SW 1271 (cell line): Measurements from ENCODE around the gene ZFY.

Source experiments
- DNase-seq, 2 experiments: peaks; one replicate each; lab custom pipeline; 2025; lab: John Stamatoyannopoulos, UW

ZFY gene

DNA sequence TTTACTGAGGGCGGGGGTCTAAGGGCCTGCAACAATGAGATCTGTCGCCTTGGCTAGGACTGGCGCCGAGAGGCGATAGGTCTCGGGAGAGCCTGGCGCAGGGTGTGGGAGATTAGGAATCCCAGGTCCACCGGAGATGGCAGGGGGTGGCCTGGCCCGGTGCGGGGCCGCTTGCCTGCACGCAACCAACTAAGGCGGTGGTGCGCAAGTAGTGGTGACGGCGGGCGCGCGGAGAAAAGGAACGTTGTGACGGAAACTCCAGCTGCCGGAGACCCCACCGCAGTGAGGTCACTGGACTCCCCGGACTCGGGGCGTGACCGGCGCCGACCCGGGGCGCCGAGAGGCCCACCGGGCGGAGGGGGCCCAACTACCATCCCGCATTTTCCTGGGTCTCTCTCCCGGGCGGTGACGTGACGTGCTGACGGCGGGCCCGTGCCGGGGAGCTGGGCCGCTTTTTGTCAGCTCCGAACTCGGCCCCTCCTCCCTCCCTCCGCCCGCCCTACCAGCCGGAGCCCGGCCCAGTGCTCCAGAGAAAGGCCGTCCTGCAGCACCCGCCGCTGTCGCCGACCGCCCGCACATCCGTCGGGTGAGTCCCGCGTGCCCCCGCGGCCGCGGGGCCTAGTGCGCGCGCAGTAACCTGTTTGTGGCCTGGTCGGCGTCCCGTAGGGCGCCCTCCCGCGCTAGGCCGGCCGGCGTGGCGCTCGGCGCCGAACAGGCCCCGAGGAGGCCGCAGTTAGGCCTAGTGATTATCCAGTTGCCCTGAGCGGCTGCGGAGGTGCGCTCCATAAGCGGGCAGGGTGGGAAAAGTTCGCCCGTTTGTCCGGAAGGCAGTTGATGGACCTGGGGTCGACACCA, at the start of gene ZFY:
Gene ZFY (plus strand): TSS at position 521 of the 855 bp plus-strand sequence. CDS start 18,556 bp downstream, outside the sequence.
- no peak for DNase-seq

GRCh38 chrY:2885880-2886279, 49.3 kb upstream of the ZFY start:
- no peak for DNase-seq

DNA sequence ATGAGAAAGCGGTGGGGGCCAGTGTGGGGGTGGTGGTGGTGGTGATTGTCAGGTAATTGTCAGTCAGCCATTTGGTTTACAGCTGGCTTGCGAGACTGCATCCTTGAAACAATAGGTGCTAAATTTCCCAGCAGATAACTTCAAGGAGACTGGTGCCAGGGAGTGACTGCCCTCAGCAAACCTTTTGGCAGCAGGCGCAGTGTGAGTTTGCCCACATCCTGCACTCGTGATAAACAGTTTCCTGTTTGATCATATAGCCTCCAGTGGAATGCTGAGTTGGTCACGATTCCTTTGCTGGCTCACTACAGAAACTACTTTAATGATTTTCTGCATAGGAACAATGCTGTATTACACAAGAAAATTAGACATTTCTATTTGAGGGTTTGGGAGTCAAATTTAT, 47.8 kb upstream of the ZFY start:
- DNase-seq = no peak

GRCh38 chrY:2887955-2888354, 47.2 kb upstream of the ZFY start:
- no peak for DNase-seq

DNA sequence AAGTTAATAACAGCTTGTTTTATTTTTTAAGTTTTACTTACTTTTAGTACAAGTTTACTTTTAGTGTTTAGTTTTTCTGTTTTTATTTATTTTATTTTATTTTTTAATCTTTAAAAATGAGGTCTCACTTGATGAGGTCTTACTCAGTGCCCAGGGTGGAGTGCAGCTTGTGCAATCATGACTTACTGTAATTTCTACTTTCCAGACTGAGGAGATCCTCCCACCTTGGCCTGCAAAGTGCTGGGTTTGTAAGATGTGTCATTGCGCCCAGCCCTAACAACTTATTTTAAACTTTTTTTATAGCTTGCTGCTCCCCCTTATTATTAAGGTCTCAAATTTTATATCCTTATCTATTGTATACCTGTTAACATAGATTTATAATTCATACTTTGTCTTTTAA, 41.7 kb upstream of the ZFY start:
- DNase-seq = no peak

- no peak for DNase-seq
Measured at GRCh38 chrY:2896050-2896449, 39.1 kb upstream of the ZFY start.

DNA sequence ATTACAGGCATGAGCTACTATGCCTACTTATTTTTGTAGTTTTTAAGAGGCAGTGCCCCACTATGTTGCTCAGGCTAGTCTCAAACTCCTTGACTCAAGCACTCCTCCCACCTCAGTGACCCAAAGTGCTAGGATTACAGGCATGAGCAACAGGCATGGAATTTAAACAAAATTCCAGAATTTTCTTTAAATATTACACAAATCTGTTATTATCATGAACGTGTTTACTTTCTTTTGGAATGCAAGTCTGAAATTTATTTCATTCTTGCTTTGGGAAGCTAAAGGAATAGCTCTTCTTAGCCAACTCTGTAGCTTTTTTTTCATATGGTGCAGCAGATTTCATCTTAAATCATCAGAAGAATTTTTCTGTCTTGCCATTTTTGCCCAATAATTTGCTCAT, 27.8 kb upstream of the ZFY start:
- DNase-seq = no peak

- no peak for DNase-seq
Measured at GRCh38 chrY:2913066-2913815, 21.9 kb upstream of the ZFY start.

GRCh38 chrY:2934078-2934477, 1.1 kb upstream of the ZFY start:
- DNase-seq = no peak

GRCh38 chrY:2935716-2936435, 695 bp downstream of the ZFY start:
- no peak for DNase-seq

- no peak for DNase-seq
Measured at GRCh38 chrY:2936436-2936750, 1.2 kb downstream of the ZFY start.

DNA sequence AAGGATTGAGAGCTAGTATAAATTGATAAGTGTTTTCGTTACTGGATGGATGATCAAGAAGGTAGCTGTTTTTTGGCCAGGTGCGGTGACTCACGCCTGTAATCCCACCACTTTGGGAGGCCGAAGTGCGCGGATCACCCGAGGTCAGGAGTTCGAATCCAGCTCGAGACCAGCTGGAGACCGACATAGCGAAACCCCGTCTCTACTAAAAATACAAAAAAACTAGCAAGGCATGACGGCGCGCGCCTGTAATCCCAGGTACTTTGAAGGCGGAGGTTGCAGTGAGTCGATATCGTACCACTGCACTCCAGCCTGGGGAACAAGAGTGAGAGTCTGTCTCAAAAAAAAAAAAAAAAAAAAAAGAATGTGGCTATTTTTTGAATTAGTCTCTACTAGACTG, 2.0 kb downstream of the ZFY start:
- no peak for DNase-seq

- DNase-seq = no peak
Measured at GRCh38 chrY:2949590-2950252, 14.5 kb downstream of the ZFY start.

DNA sequence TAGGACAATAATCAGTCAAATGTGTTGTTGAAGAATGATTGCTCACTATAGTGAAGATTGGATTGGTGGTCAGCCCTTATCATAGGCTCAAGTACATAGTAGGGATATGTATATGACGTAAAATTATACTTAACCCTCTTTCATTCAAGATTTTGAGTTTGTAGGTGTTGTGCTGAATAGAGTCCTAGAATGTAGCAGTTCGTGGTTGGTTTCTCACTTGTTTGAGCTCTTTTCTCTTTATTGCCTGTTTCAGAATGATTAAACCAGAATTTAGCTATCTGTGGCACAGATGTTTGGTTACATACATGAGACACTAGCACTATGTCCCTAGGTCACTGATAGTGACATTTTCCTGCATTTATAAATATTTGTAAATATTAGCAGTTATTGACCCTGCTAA, 15.5 kb downstream of the ZFY start:
- DNase-seq = no peak

- DNase-seq = no peak
Measured at GRCh38 chrY:2952912-2953311, 17.7 kb downstream of the ZFY start.

DNA sequence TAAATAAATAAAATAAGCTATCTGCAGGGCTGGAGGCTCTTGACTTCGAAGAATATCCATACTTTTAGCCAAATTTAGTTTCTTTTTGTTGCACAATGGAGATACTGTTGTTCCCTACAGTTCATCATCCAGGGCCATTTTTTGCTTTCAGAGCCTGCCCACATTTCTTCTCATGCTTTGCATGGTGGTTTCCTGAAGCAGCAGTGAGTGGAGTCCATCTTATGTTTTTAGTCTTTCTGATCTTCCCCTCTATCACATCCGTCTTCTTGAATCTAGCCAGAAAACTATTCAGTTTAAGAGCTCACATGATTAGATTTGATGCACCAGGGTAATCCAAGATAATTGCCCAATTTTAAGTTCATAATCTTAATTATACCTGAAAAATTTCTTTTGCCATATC, 19.6 kb downstream of the ZFY start:
- DNase-seq = no peak

DNA sequence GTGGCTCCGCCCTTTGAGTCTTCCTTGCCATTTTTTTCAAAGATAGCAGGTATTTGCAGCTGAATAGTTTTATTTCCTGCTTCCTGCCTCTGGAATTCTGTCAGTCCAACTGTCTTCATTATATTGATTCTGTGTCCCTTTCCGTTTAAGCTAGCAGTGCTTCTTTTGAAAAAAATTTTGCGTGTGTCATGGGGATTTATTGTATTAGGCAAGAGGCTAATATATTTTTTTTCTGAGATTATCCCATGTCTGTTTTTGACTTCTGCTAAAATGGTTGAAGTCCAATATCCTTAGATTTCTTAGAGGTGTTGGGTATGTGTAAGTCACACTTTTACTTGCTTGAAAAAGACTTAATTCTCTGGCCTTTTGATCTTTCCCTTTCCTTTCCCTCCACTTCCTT, 20.4 kb downstream of the ZFY start:
- DNase-seq = no peak

DNA sequence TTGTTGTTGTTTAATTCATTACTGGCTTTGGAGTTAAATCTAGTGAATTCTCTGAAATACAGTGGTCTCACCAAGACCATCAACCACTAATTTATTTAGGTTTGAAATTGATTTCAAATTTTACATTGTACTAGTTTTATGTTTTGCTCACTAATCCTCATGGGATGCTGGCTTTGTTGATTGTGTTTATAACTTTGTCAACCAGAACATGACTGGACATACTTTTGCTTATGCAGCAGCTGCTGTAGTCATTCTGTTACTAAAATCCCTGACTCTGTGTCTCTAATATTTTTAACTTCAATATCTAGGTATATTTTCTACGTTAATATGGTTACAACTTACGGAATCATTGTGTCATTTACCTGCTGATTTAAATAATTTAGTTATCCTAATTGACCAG, 26.9 kb downstream of the ZFY start:
- no peak for DNase-seq

DNA sequence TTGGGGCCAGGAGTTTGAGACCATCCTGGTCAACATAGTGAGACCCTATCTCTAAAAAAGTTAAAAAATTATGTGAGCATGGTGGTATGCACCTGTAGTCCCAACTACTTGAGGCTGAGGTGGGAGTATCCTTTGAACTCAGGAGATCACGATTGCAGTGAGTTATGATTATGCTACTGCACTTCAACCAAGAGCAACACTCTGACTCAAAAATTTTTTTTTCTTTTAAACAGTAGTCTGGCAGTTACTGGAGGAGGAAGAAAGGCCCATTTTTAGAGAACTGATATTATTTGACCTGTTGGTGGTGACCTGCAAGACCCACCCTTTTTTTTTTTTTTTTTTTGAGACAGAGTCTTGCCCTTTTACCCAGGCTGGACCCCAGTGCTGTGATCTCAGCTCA, 29.6 kb downstream of the ZFY start:
- DNase-seq = no peak

DNA sequence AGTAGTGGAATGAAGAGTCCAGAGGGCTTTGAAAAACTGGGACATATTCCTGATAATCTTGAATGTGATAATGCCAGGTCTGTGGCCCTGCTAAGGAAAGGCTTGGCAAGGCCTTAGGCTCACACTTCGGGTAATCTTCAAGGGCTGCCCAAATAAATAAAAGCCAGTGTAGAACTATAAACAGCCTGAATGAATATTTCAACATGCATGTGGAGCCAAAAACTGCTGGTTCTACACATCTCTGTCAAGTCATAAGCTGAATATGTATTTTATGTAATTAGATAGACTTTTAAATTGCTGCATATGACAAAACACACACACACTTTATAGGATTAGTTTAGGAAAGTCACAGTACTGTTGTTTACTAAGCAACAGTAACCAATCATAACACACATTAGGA, 30.4 kb downstream of the ZFY start:
- no peak for DNase-seq

- DNase-seq = no peak
Measured at GRCh38 chrY:2969561-2969960, 34.4 kb downstream of the ZFY start.

DNA sequence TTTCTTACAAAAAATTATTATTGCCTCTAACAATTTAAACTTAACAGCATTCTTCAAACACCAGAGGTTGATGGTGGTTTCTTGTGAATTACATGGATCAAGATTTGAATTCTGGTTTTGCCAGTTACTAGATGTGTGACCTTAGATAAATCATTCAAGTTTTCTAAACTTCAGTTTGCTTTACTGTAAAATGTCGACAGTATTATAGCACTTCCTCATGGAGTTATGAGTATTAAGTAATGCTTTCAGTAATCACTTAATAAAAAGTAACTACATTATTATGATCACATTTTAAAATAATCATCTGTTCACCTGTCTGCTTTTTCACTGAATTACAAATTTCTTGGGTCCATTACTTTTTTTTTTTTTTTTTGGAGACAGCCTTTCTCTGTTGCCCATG, 37.5 kb downstream of the ZFY start:
- DNase-seq = no peak
